Body of pancreas (tissue), 4 donors: Measurements from ENCODE around the gene POGLUT3.

Experiments used
- POLR2A ChIP-seq, 3 donors: fragments of 450-650 bp; IDR thresholded peaks; one replicate each; pipeline ENCODE4 v1.6.1; 2016; ENCODE audit warnings: antibody characterized with exemption in 3 of 3, mild to moderate bottlenecking in 2 of 3
- TF ChIP-seq, protein P1 (sequence below), 7 experiments: fragments of 450-650 bp in 4 of 7; fragments of 200-600 bp in 3 of 7; sonication (generic) in 3 of 7; IDR thresholded peaks; one replicate each; pipeline ENCODE4 v1.5.1; 2016 to 2019; ENCODE audit warnings: antibody characterized with exemption in 7 of 7

DNA sequence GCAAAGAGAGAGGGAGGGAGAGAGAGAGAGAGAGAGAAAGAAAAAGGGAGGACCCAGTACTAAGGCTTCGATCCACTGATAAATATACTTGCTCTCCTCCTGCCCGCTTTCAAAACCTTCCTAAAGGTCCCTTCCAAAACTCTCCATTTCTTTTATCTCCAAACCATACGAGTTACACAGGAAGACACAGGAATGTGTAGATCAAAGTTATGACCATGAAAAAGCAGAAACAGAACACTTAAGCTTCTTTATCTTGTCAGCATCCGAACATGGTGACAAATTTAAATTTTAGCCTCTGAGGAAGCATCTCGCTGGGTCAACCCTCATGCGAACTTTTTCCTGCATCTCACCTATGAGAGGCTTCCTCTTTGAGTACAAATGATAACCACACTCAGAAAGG lies 29.2 kb upstream of the POGLUT3 start:
- TF ChIP-seq POLR2A (IDR thresholded peaks at IDR 0.05) = no peak
- TF ChIP-seq, protein P1, sequence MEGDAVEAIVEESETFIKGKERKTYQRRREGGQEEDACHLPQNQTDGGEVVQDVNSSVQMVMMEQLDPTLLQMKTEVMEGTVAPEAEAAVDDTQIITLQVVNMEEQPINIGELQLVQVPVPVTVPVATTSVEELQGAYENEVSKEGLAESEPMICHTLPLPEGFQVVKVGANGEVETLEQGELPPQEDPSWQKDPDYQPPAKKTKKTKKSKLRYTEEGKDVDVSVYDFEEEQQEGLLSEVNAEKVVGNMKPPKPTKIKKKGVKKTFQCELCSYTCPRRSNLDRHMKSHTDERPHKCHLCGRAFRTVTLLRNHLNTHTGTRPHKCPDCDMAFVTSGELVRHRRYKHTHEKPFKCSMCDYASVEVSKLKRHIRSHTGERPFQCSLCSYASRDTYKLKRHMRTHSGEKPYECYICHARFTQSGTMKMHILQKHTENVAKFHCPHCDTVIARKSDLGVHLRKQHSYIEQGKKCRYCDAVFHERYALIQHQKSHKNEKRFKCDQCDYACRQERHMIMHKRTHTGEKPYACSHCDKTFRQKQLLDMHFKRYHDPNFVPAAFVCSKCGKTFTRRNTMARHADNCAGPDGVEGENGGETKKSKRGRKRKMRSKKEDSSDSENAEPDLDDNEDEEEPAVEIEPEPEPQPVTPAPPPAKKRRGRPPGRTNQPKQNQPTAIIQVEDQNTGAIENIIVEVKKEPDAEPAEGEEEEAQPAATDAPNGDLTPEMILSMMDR (IDR thresholded peaks at IDR 0.05) = no peak
